ENCODE data around the gene ESYT2. TPM values are rescaled to one million over a fixed set of nuclear protein-coding genes. Genes with fewer than 3 reads are reported as not detected.

ESYT2 gene
- total and polyA plus RNA-seq, 7 experiments from 2014 or later: 46.3 to 129 (median 112) TPM

DNA sequence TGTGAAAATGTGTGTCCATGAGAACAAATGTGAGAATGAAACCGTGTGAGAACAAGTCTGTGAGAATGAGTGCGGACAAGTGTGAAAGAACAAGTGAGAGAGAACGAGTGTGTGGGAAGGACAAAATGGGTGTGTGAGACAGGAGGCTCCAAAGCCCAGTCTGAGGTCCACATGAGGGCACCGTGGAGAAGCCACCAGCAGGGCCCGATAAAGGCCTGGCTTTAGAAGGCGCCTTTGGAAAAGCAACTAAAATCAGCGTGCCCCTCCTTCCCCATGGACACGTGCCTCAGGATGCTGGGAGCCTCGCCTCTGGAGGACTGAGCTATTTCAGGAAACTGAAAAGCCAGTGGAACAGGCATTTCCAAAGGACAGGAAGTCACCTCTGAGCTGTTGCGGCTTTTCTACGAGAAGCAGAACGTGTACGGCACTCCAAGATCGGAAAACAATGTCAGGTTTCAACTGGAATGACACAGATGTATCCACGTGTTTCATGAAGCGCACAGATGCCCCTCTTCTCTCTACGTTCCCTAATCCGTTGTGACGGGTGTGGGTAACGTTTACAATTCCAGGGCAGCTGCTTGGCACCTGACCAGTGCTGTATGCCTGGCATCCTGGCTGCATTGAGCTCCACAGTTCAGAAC is 46.4 kb downstream of the ESYT2 start:
- H3K27ac Mint-ChIP-seq: no peak overlapping the region
- Histone ChIP-seq H3K27ac (ENCODE audit: low read depth, low read length) (peak overlapping the region; percentile 34), H3K4me1 (ENCODE audit: control insufficient read depth in 2 of 2, insufficient read depth in 2 of 2, low read length in 2 of 2) (peaks cover 7 to 41% of the 10 kb centered on the region in 2 donors), H3K27me3 (ENCODE audit: control insufficient read depth in 2 of 2, insufficient read depth in 2 of 2, low read length in 2 of 2) (no peaks in the 10 kb centered on the region), H3K36me3 (ENCODE audit: control insufficient read depth in 2 of 3, insufficient read depth in 3 of 3, low read length in 3 of 3) (peaks cover 13 to 60% (median 18%) of the 10 kb centered on the region in 3 experiments), H3K4me3 (ENCODE audit: low read length) (no peak overlapping the region), H3K9me3 (ENCODE audit: control insufficient read depth in 2 of 3, low read length in 3 of 3) (no peaks in the 10 kb centered on the region)
- H3K4me1 Mint-ChIP-seq: peaks cover 4 to 14% (median 8%) of the 10 kb centered on the region in 7 donors
- no peak overlapping the region for H3K4me3 Mint-ChIP-seq
- no peaks in the 10 kb centered on the region for H3K9me3 Mint-ChIP-seq
- ATAC-seq (peak; percentile 49), DNase-seq (no peak)
- CTCF ChIA-PET: interaction anchor here (0.9 to 1.9 kb wide), 5 partner anchors 29 to 193 kb away, joined by 3 to 5 read pairs (median 3); no protein-coding TSS in a partner anchor
- intact Hi-C loops (cut with micrococcal nuclease): loop anchor here (1.0 to 5.0 kb wide), 4 partner anchors 46 to 194 kb away; partner anchors contain the start of gene ESYT2 (in 1 of the 2)
- no peaks in the 10 kb centered on the region for H3K27me3 Mint-ChIP-seq
- POLR2A ChIA-PET: interaction anchor here (0.6 to 1.7 kb wide), 8 partner anchors 27 to 78 kb away, joined by 3 to 5 read pairs (median 3); partner anchors contain the start of gene NCAPG2
- H3K36me3 Mint-ChIP-seq: peaks cover 4 to 20% (median 11%) of the 10 kb centered on the region in 5 donors

DNA sequence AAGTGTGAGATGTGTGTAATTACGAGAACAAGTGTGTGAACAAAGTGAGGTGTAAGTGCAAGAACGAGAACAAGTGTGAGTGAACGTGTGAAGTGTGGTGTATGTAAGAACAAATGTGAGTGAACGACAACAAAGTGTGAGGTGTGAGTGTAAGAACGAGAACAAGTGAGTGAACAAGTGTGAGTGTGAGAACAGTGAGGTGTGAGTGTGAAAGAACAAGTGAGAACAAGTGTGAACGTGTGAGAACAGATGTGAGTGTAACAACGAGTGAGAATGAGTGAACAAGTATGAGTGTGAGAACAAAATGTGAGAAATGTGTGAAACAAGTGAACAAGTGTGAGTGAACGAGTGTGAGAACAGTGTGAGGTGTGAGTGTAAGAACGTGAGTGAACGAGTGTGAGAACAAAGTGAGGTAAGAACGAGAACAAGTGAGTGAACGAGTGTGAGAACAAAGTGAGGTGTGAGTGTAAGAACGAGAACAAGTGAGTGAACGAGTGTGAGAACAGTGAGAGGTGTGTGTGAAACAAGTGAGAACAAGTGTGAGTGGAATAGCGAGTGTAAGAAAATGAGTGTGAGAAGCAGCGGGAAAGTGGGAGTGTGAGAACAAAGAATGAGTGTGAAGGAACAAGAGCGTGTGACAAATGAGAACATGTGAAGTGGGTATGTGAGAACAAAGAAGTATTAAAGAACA is 47.2 kb downstream of the ESYT2 start:
- POLR2A ChIA-PET: interaction anchor here (0.7 to 1.7 kb wide), 3 partner anchors 28 to 65 kb away, joined by 3 to 5 read pairs (median 3); no protein-coding TSS in a partner anchor

DNA sequence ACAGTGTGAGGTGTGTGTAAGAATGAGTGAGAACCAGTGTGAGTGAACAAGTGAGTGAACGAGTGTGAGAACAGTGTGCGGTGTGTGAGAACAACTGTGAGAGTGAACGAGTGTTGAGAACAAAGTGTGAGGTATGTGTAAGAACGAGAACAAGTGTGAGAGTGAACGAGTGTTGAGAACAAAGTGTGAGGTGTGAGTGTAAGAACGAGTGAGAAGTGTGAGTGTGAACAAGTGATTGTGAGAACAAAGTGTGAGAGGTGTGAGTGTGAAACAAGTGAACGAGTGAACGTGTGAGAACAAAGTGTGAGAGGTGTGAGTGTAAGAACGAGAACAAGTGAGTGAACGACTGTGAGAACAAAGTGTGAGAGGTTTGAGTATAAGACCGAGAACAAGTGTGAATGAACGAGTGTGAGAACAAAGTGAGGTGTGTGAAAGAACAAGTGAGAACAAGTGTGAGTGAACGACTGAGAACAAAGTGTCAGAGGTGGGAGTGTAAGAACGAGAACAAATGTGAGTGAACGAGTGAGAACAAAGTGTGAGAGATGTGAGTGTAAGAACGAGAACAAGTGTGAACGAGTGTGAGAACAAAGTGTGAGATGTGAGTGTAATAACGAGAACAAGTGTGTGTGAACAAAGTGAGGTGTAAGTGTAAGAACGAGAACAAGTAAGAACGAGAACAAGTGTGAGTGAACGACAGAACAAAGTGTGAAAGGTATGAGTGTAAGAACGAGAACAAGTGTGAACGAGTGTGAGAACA is 47.9 kb downstream of the ESYT2 start:
- intact Hi-C loops (cut with micrococcal nuclease): loop anchor here in 1 of 2 donors (5.0 kb wide), 1 partner anchor 196 kb away; no protein-coding TSS in a partner anchor
- ChIA-PET CTCF (no interaction called here), POLR2A (no interaction called here)
- no peak overlapping the region for H3K4me3 Mint-ChIP-seq
- no peaks in the 10 kb centered on the region for H3K27me3 ChIP-seq (ENCODE audit: control insufficient read depth in 2 of 2, insufficient read depth in 2 of 2, low read length in 2 of 2)
- H3K27me3 Mint-ChIP-seq: no peaks in the 10 kb centered on the region
- no peak overlapping the region for H3K27ac Mint-ChIP-seq
- H3K4me1 Mint-ChIP-seq: peaks cover 0 to 22% (median 12%) of the 10 kb centered on the region in 7 donors
- peak overlapping the region; percentile 37 for H3K27ac ChIP-seq (ENCODE audit: low read depth, low read length)
- DNase-seq (no peak), ATAC-seq (no peak)
- peaks cover 6 to 47% (median 10%) of the 10 kb centered on the region in 3 experiments for H3K36me3 ChIP-seq (ENCODE audit: control insufficient read depth in 2 of 3, insufficient read depth in 3 of 3, low read length in 3 of 3)
- peaks cover 8 to 56% of the 10 kb centered on the region in 2 donors for H3K4me1 ChIP-seq (ENCODE audit: control insufficient read depth in 2 of 2, insufficient read depth in 2 of 2, low read length in 2 of 2)
- no peak overlapping the region for H3K4me3 ChIP-seq (ENCODE audit: low read length)
- H3K9me3 ChIP-seq (ENCODE audit: control insufficient read depth in 2 of 3, low read length in 3 of 3): no peaks in the 10 kb centered on the region
- H3K9me3 Mint-ChIP-seq: no peaks in the 10 kb centered on the region
- peaks cover 3 to 19% (median 18%) of the 10 kb centered on the region in 5 donors for H3K36me3 Mint-ChIP-seq

More for the DNA sequence above, 47.2 kb downstream of the ESYT2 start:
- Mint-ChIP-seq H3K4me3 (no peak overlapping the region), H3K4me1 (peaks cover 4 to 22% (median 8%) of the 10 kb centered on the region in 7 donors), H3K27ac (no peak overlapping the region), H3K9me3 (no peaks in the 10 kb centered on the region), H3K36me3 (peaks cover 7 to 20% (median 17%) of the 10 kb centered on the region in 5 donors), H3K27me3 (no peaks in the 10 kb centered on the region)
- H3K4me3 ChIP-seq (ENCODE audit: low read length): no peak overlapping the region
- H3K27ac ChIP-seq (ENCODE audit: low read depth, low read length): no peak overlapping the region
- H3K4me1 ChIP-seq (ENCODE audit: control insufficient read depth in 2 of 2, insufficient read depth in 2 of 2, low read length in 2 of 2): peaks cover 8 to 49% of the 10 kb centered on the region in 2 donors
- no peaks in the 10 kb centered on the region for H3K9me3 ChIP-seq (ENCODE audit: control insufficient read depth in 2 of 3, low read length in 3 of 3)
- CTCF ChIA-PET: interaction anchor here (0.9 to 1.1 kb wide), 2 partner anchors 34 to 194 kb away, joined by 3 read pairs; no protein-coding TSS in a partner anchor
- intact Hi-C loops (cut with micrococcal nuclease): loop anchor here (2.0 to 5.0 kb wide), 3 partner anchors 49 to 195 kb away; no protein-coding TSS in a partner anchor
- no peaks in the 10 kb centered on the region for H3K27me3 ChIP-seq (ENCODE audit: control insufficient read depth in 2 of 2, insufficient read depth in 2 of 2, low read length in 2 of 2)
- H3K36me3 ChIP-seq (ENCODE audit: control insufficient read depth in 2 of 3, insufficient read depth in 3 of 3, low read length in 3 of 3): peaks cover 11 to 52% (median 12%) of the 10 kb centered on the region in 3 experiments
- no peak for DNase-seq
- ATAC-seq: no peak

DNA sequence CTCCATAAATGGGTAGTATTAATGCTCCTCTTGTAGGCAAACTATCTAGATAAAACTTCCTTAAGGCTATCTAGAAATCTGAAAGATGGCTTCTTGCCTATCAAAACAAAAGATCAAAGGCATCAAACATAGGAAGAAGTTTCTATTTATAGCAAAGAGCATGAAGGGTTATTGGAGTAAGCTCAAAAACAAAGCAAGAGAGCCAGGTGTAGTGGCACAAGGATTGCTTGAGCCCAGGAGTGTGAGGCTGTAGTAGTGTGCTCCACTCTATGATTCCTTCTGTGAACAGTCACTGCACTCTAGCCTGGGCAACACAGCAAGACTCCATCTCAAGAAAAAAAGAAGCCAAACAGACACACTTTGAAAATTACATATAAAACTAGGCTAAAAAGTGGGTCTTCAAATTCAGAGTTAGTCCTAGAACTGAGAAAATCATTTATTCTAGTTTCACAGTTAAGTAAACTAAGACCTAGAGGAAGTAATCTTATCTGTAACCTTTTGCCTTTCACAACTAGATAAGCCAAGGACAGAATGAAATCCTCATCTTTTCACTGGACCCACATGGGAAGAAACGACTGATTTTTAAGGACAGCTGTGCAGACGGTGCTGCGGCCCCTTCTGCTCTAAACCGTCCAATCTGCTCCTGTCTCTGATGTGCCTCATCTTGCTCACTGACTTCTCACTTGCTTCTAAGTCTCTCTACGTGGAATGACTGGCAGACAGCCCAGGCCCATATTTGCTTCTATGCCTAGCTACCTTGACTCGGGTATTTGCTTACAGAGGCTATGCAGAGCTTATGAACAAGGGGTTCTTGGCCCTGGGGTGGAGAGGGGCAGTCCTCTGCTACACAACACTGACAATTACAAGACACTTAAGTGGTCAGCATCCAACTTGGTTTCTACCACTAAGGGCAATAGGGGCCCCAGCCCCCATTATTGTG is 50.0 kb downstream of the ESYT2 start:
- POLR2A ChIA-PET: interaction anchor here (1.1 to 2.5 kb wide), 10 partner anchors 12 to 74 kb away, joined by 3 to 15 read pairs (median 4); partner anchors contain the start of genes ESYT2 and NCAPG2
- Mint-ChIP-seq H3K36me3 (peaks cover 7 to 37% (median 25%) of the 10 kb centered on the region in 5 donors), H3K27me3 (no peaks in the 10 kb centered on the region), H3K9me3 (peaks cover 0 to 2% (median 0%) of the 10 kb centered on the region in 11 donors), H3K4me1 (peaks cover 0 to 38% (median 28%) of the 10 kb centered on the region in 7 donors), H3K27ac (peak overlapping the region in 1 of 9 donors; percentile 58), H3K4me3 (peak overlapping the region in 7 of 10 donors; percentile 49 to 77 (median 71))
- Histone ChIP-seq H3K4me1 (ENCODE audit: control insufficient read depth in 2 of 2, insufficient read depth in 2 of 2, low read length in 2 of 2) (peaks cover 8 to 76% of the 10 kb centered on the region in 2 donors), H3K27ac (ENCODE audit: low read depth, low read length) (peak overlapping the region; percentile 49), H3K36me3 (ENCODE audit: control insufficient read depth in 2 of 3, insufficient read depth in 3 of 3, low read length in 3 of 3) (peaks cover 6 to 40% (median 21%) of the 10 kb centered on the region in 3 experiments), H3K9me3 (ENCODE audit: control insufficient read depth in 2 of 3, low read length in 3 of 3) (no peaks in the 10 kb centered on the region), H3K27me3 (ENCODE audit: control insufficient read depth in 2 of 2, insufficient read depth in 2 of 2, low read length in 2 of 2) (no peaks in the 10 kb centered on the region), H3K4me3 (ENCODE audit: low read length) (peak overlapping the region; percentile 2)
- DNase-seq: peak in 7 of 9 donors; percentile 23 to 67 (median 48)
- CTCF ChIA-PET: interaction anchor here (0.8 to 1.6 kb wide), 2 partner anchors 43 to 48 kb away, joined by 3 to 4 read pairs; no protein-coding TSS in a partner anchor
- ATAC-seq: no peak
- intact Hi-C loops (cut with micrococcal nuclease): loop anchor here (1.0 to 2.0 kb wide), 5 partner anchors 8 to 50 kb away; partner anchors contain the start of gene ESYT2 (in 1 of the 2)

DNA sequence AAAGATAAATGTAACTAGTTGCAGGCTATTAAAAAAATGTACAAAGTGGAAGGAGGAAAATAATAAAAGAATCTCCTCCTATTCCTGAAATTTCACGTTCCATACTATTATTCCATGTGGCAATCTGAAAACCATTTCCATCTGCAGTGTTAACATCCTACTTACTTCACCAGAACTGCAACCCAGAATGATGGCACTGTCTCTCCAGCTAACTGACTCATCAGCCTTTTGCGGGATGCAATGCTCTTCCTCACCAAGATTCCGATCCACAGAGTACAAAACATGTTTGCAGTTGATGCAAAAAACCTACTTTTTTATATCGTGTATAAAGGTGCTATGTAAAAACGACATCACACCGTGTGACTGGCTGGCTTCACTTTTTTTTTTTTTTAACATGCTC is 50.8 kb downstream of the ESYT2 start:
- H3K27me3 Mint-ChIP-seq: no peaks in the 10 kb centered on the region
- peaks cover 0 to 45% (median 30%) of the 10 kb centered on the region in 7 donors for H3K4me1 Mint-ChIP-seq
- Histone ChIP-seq H3K9me3 (ENCODE audit: control insufficient read depth in 2 of 3, low read length in 3 of 3) (no peaks in the 10 kb centered on the region), H3K36me3 (ENCODE audit: control insufficient read depth in 2 of 3, insufficient read depth in 3 of 3, low read length in 3 of 3) (peaks cover 6 to 32% (median 21%) of the 10 kb centered on the region in 3 experiments), H3K4me3 (ENCODE audit: low read length) (no peak overlapping the region), H3K27me3 (ENCODE audit: control insufficient read depth in 2 of 2, insufficient read depth in 2 of 2, low read length in 2 of 2) (no peaks in the 10 kb centered on the region), H3K27ac (ENCODE audit: low read depth, low read length) (peak overlapping the region; percentile 49), H3K4me1 (ENCODE audit: control insufficient read depth in 2 of 2, insufficient read depth in 2 of 2, low read length in 2 of 2) (peaks cover 8 to 70% of the 10 kb centered on the region in 2 donors)
- peaks cover 7 to 41% (median 29%) of the 10 kb centered on the region in 5 donors for H3K36me3 Mint-ChIP-seq
- intact Hi-C loops (cut with micrococcal nuclease): loop anchor here (1.0 to 2.0 kb wide), 3 partner anchors 16 to 78 kb away; partner anchors contain the start of gene DYNC2I1 (in 1 of the 2)
- H3K4me3 Mint-ChIP-seq: peak overlapping the region in 7 of 10 donors; percentile 49 to 77 (median 71)
- ChIA-PET CTCF (interaction anchor here (0.8 to 1.6 kb wide), 3 partner anchors 36 to 90 kb away, joined by 3 to 4 read pairs (median 3); no protein-coding TSS in a partner anchor), POLR2A (interaction anchor here (1.1 to 2.5 kb wide), 10 partner anchors 11 to 74 kb away, joined by 3 to 15 read pairs (median 4); partner anchors contain the start of genes ESYT2 and NCAPG2)
- DNase-seq: no peak
- peak overlapping the region in 1 of 9 donors; percentile 58 for H3K27ac Mint-ChIP-seq
- H3K9me3 Mint-ChIP-seq: peaks cover 0 to 2% (median 0%) of the 10 kb centered on the region in 11 donors
- no peak for ATAC-seq
